ENCODE results near the gene SEMA4C.

DNA sequence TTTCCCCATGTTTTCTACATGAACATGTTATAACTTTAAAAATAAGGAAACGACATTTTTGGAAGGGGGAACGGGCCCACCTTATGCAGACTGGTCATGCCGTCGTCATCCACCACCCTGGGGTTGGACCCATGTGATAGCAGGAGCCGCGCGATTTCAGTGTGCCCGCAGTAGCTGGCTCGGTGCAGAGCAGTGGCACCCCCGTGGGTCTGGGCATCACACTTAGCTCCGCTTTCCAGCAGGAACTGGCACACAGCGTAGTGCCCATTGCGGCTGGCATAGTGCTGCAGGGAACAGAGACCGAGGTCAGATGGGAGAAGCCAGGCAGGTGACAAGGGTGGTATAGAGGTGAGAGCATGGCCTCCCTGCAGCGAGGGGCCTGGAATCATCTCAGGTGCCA is 16.6 kb downstream of the SEMA4C start:
- TF ChIP-seq, protein P1, sequence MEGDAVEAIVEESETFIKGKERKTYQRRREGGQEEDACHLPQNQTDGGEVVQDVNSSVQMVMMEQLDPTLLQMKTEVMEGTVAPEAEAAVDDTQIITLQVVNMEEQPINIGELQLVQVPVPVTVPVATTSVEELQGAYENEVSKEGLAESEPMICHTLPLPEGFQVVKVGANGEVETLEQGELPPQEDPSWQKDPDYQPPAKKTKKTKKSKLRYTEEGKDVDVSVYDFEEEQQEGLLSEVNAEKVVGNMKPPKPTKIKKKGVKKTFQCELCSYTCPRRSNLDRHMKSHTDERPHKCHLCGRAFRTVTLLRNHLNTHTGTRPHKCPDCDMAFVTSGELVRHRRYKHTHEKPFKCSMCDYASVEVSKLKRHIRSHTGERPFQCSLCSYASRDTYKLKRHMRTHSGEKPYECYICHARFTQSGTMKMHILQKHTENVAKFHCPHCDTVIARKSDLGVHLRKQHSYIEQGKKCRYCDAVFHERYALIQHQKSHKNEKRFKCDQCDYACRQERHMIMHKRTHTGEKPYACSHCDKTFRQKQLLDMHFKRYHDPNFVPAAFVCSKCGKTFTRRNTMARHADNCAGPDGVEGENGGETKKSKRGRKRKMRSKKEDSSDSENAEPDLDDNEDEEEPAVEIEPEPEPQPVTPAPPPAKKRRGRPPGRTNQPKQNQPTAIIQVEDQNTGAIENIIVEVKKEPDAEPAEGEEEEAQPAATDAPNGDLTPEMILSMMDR (IDR thresholded peaks at IDR 0.05) = no peak
- no peak for TF ChIP-seq POLR2A (IDR thresholded peaks at IDR 0.05)

All from testis (tissue), 2 donors.